Superior temporal gyrus (tissue), 1 donor: ENCODE results near the gene KIRREL3.

Source experiments
- DNase-seq: peaks from one replicate; pipeline ENCODE4 v3.0.0-alpha.2; 2016; ENCODE audit errors: extremely low spot score

The KIRREL3 gene

GRCh38 chr11:126830216-126830806 lies 170.3 kb downstream of the KIRREL3 start:
- DNase-seq = no peak

GRCh38 chr11:126829716-126830115 lies 170.9 kb downstream of the KIRREL3 start:
- DNase-seq = no peak

DNA sequence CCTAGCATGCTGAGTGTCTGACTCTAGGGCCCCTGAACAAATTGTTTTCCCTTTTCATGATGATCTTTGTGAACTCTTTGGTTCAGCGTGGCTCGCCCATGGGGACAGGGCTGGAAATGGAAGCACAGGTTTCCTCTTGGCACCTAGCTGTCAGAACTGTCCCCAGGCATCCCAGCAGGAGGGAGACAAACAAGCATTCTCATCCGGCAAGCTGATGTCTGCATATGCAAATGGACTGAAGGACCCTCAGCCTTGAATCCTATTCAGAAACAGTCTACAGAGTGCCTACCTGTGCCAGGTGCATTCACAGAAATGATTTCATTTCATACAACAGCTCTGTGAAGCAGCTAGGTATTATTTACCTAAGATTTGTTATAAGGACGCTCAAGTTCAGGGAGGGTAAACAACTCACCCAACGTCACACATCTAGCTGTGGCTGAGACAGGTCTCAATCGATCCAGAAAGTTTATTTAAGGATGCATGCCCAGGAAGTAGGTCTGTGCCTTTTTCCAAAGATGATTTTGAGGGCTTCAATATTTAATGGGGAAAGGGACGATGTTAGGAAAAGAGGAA lies 176.4 kb downstream of the KIRREL3 start:
- no peak for DNase-seq

- no peak for DNase-seq
Measured at GRCh38 chr11:126823274-126823673, 177.3 kb downstream of the KIRREL3 start.

DNA sequence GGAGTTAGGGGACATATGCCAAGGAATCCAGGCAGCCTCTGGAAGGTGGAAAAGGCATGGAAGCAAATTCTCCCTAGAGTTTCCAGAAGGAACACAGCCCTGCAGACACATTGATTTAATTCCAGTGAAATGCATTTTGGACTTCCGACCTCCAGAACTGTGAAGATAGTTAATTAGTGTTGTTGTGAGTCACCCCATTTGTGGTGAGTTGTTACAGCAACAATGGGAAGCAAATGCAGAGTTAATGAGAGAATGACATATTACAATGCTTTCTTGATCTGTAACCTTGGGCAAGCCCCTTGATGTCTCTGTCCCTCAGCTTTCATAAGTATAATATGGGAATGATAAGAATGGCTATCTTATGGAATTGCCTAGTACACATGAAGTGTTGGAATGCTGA lies 178.7 kb downstream of the KIRREL3 start:
- DNase-seq = no peak

- no peak for DNase-seq
Measured at GRCh38 chr11:126819194-126819593, 181.4 kb downstream of the KIRREL3 start.

DNA sequence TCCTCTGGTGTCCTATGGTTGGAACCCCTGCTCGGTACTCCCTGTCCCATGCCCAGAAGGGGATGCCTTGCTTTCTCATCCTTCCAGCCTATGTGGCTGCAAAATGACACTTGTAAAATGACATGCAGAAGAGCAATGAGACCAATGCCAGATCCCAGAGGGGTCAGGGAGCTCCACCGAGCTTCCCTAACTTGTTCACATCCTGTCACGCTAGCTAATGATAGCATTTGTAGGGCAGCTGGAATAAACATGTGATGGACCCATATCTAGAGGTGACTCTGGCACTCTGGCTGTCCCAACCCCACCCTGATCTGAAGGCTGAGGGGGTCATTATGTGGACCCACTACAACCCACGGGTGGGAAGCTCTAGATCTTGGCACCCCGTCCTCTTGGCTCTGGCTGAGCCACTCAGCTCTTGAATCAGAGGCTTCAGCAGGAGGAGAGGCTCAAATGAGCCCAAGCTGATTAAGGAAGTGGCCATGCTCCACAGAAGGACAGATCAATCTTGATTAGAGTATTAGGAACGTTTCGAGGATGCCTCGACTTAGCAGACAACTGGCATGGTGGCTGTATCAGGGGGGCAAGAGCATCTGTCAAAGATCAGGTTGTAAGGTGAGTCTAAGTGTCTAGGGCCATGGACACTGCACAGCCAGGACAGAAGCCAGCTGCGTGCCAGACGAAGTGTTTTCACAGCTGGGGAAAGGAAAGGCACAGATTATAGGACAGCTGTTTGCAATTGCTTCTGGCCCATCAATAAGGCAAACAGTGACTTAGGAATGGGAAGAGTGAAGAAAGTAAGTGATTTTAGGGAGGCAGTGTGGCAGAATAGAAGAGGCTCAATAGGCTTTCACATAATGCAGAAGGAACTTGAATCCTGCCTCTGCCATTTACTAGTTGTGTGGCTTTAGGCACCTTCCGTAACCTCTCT lies 182.8 kb downstream of the KIRREL3 start:
- no peak for DNase-seq

DNA sequence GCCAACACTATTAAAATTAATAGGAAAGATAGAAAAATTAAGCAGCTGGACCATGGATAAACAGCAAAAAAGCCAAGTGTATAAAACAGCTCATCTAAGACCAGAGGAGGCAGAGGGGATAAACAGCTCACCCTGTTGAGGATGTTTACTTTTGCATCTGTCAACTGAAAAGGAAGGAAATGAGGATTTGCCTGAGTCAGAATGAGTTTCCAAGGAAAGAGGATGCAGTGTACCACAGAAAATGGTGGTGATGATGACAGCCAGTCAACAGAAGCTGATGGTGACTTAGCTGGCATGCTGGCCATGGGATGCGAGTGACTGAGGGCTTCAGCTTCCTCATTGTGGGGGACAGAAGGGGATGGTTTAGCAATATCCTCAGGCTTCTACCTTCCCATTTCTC lies 183.5 kb downstream of the KIRREL3 start:
- DNase-seq = no peak

- no peak for DNase-seq
Measured at GRCh38 chr11:126816645-126817044, 183.9 kb downstream of the KIRREL3 start.

GRCh38 chr11:126815111-126815510 lies 185.5 kb downstream of the KIRREL3 start:
- DNase-seq = no peak

DNA sequence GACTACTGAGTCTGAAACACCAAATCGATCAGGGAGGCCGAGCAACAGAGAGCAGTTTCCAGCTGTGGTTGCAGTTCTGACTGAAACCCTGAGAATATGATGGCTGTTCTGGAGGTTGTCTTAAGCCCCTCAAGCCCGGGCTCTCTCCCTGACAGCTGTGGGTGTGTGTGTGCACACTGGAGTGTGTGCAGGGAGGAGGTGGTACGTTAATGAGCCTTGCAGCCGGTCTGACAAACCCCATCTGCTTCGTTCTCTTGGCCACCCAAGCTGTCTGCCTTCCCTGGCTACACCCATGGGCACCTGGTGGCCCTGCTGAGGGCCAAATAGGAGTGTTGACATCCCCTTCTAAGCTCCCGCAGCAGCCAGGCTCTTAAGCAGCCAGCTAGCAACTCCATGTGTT lies 189.8 kb downstream of the KIRREL3 start:
- DNase-seq = no peak

- no peak for DNase-seq
Measured at GRCh38 chr11:126809514-126810289, 190.9 kb downstream of the KIRREL3 start.

- DNase-seq = peak; percentile 87
Measured at GRCh38 chr11:126808836-126809235, 191.7 kb downstream of the KIRREL3 start.

DNA sequence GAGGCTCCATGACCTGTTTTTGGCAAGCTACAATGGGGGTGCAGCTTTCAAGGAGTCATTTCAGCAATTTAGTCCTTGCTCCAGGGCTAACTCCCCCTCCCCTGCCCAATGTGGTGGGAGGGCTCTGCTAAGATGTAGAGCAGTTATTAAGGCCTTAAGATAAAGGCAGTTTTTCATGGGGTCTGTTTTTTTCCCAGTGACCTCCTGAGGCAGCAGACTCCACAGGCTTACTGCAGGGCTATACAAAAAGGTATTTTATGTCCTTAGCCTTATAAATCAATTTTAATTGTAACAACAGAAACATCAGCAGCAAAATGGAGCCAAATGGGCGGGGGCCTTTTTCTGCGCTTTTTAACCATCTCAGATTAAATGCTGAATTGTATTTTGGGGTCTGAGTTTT lies 192.3 kb downstream of the KIRREL3 start:
- DNase-seq = no peak

- DNase-seq = no peak
Measured at GRCh38 chr11:126805870-126806269, 194.7 kb downstream of the KIRREL3 start.

GRCh38 chr11:126804363-126804762 lies 196.2 kb downstream of the KIRREL3 start:
- no peak for DNase-seq

GRCh38 chr11:126800009-126800408 lies 200.6 kb downstream of the KIRREL3 start:
- DNase-seq = no peak

- no peak for DNase-seq
Measured at GRCh38 chr11:126797457-126798169, 203.0 kb downstream of the KIRREL3 start.

- DNase-seq = no peak
Measured at GRCh38 chr11:126793596-126793995, 207.0 kb downstream of the KIRREL3 start.

- DNase-seq = no peak
Measured at GRCh38 chr11:126791991-126792390, 208.6 kb downstream of the KIRREL3 start.

GRCh38 chr11:126791446-126791845 lies 209.1 kb downstream of the KIRREL3 start:
- DNase-seq = no peak
